Measurements from ENCODE around the gene MIPOL1.

The MIPOL1 gene

GRCh38 chr14:37464192-37464858 is 266.6 kb downstream of the MIPOL1 start:
- Histone ChIP-seq H2BK5ac (ENCODE audit: low read length) (no peak overlapping the region), H3K9ac (ENCODE audit: low read length) (no peak overlapping the region), H3K79me1 (ENCODE audit: low read length) (no peaks in the 10 kb centered on the region), H3K18ac (ENCODE audit: low read length) (no peak overlapping the region), H3K4me3 (ENCODE audit: low read length) (no peak overlapping the region), H2AK5ac (ENCODE audit: low read length) (no peak overlapping the region), H2BK120ac (ENCODE audit: low read depth, low read length) (no peak overlapping the region), H3K23ac (ENCODE audit: low read length) (no peak overlapping the region), H2BK15ac (replicated peaks; ENCODE audit: low read depth) (no peak overlapping the region), H3K36me3 (ENCODE audit: control insufficient read depth, insufficient read depth, low read length) (no peaks in the 10 kb centered on the region), H3K4me2 (ENCODE audit: low read length) (no peak overlapping the region), H3K79me2 (ENCODE audit: control insufficient read depth, insufficient read depth, low read length) (no peaks in the 10 kb centered on the region), H3K27me3 (ENCODE audit: insufficient read depth, low read length, poor library complexity) (no peaks in the 10 kb centered on the region), H3K27ac (ENCODE audit: low read depth, low read length) (no peak overlapping the region), H3K4me1 (ENCODE audit: control insufficient read depth, low read depth, low read length) (no peaks in the 10 kb centered on the region), H3K4ac (ENCODE audit: low read depth, low read length) (no peak overlapping the region), H4K8ac (ENCODE audit: low read depth, low read length) (no peak overlapping the region), H3K56ac (ENCODE audit: low read length) (no peak overlapping the region), H4K5ac (ENCODE audit: low read length) (no peak overlapping the region)
- no peak for DNase-seq
- WGBS (ENCODE audit: extremely low coverage, insufficient coverage, low lambda C conversion rate), result no CpG with 5 or more reads among the region's 3 CpGs

GRCh38 chr14:37466003-37466622 is 268.4 kb downstream of the MIPOL1 start:
- Histone ChIP-seq H3K27me3 (ENCODE audit: insufficient read depth, low read length, poor library complexity) (no peaks in the 10 kb centered on the region), H2BK5ac (ENCODE audit: low read length) (no peak overlapping the region), H3K79me2 (ENCODE audit: control insufficient read depth, insufficient read depth, low read length) (no peaks in the 10 kb centered on the region), H4K5ac (ENCODE audit: low read length) (no peak overlapping the region), H4K8ac (ENCODE audit: low read depth, low read length) (no peak overlapping the region), H2AK5ac (ENCODE audit: low read length) (no peak overlapping the region), H3K56ac (ENCODE audit: low read length) (no peak overlapping the region), H2BK15ac (replicated peaks; ENCODE audit: low read depth) (no peak overlapping the region), H3K4ac (ENCODE audit: low read depth, low read length) (no peak overlapping the region), H3K4me1 (ENCODE audit: control insufficient read depth, low read depth, low read length) (no peaks in the 10 kb centered on the region), H3K18ac (ENCODE audit: low read length) (no peak overlapping the region), H3K4me2 (ENCODE audit: low read length) (no peak overlapping the region), H3K9ac (ENCODE audit: low read length) (no peak overlapping the region), H3K79me1 (ENCODE audit: low read length) (no peaks in the 10 kb centered on the region), H3K4me3 (ENCODE audit: low read length) (no peak overlapping the region), H3K36me3 (ENCODE audit: control insufficient read depth, insufficient read depth, low read length) (no peaks in the 10 kb centered on the region), H3K27ac (ENCODE audit: low read depth, low read length) (no peak overlapping the region), H2BK120ac (ENCODE audit: low read depth, low read length) (no peak overlapping the region), H3K23ac (ENCODE audit: low read length) (no peak overlapping the region)
- no peak for DNase-seq

GRCh38 chr14:37466623-37467088 is 268.9 kb downstream of the MIPOL1 start:
- no peak overlapping the region for H2AK5ac ChIP-seq (ENCODE audit: low read length)
- H3K4me1 ChIP-seq (ENCODE audit: control insufficient read depth, low read depth, low read length), result no peaks in the 10 kb centered on the region
- H3K23ac ChIP-seq (ENCODE audit: low read length), result no peak overlapping the region
- no peak overlapping the region for H3K4me3 ChIP-seq (ENCODE audit: low read length)
- H2BK5ac ChIP-seq (ENCODE audit: low read length), result no peak overlapping the region
- no peaks in the 10 kb centered on the region for H3K79me2 ChIP-seq (ENCODE audit: control insufficient read depth, insufficient read depth, low read length)
- no peak overlapping the region for H4K5ac ChIP-seq (ENCODE audit: low read length)
- no peak overlapping the region for H3K18ac ChIP-seq (ENCODE audit: low read length)
- H4K8ac ChIP-seq (ENCODE audit: low read depth, low read length), result no peak overlapping the region
- no peak overlapping the region for H3K4me2 ChIP-seq (ENCODE audit: low read length)
- H3K9ac ChIP-seq (ENCODE audit: low read length), result no peak overlapping the region
- H3K27ac ChIP-seq (ENCODE audit: low read depth, low read length), result no peak overlapping the region
- no peaks in the 10 kb centered on the region for H3K27me3 ChIP-seq (ENCODE audit: insufficient read depth, low read length, poor library complexity)
- no peak overlapping the region for H3K4ac ChIP-seq (ENCODE audit: low read depth, low read length)
- H3K56ac ChIP-seq (ENCODE audit: low read length), result no peak overlapping the region
- no peak overlapping the region for H2BK15ac ChIP-seq (replicated peaks; ENCODE audit: low read depth)
- DNase-seq, result no peak
- H3K79me1 ChIP-seq (ENCODE audit: low read length), result no peaks in the 10 kb centered on the region
- WGBS (ENCODE audit: extremely low coverage, insufficient coverage, low lambda C conversion rate), result no CpG with 5 or more reads among the region's 2 CpGs
- H2BK120ac ChIP-seq (ENCODE audit: low read depth, low read length), result no peak overlapping the region
- H3K36me3 ChIP-seq (ENCODE audit: control insufficient read depth, insufficient read depth, low read length), result no peaks in the 10 kb centered on the region

- H3K56ac ChIP-seq (ENCODE audit: low read length), result no peak overlapping the region
- H3K9ac ChIP-seq (ENCODE audit: low read length), result no peak overlapping the region
- no peak overlapping the region for H2BK120ac ChIP-seq (ENCODE audit: low read depth, low read length)
- no peaks in the 10 kb centered on the region for H3K79me1 ChIP-seq (ENCODE audit: low read length)
- no peak overlapping the region for H3K18ac ChIP-seq (ENCODE audit: low read length)
- no peaks in the 10 kb centered on the region for H3K79me2 ChIP-seq (ENCODE audit: control insufficient read depth, insufficient read depth, low read length)
- no peak overlapping the region for H3K23ac ChIP-seq (ENCODE audit: low read length)
- H3K36me3 ChIP-seq (ENCODE audit: control insufficient read depth, insufficient read depth, low read length), result no peaks in the 10 kb centered on the region
- H3K27me3 ChIP-seq (ENCODE audit: insufficient read depth, low read length, poor library complexity), result no peaks in the 10 kb centered on the region
- H3K4me1 ChIP-seq (ENCODE audit: control insufficient read depth, low read depth, low read length), result no peaks in the 10 kb centered on the region
- H3K4ac ChIP-seq (ENCODE audit: low read depth, low read length), result no peak overlapping the region
- H4K8ac ChIP-seq (ENCODE audit: low read depth, low read length), result no peak overlapping the region
- H3K4me3 ChIP-seq (ENCODE audit: low read length), result no peak overlapping the region
- H3K27ac ChIP-seq (ENCODE audit: low read depth, low read length), result no peak overlapping the region
- H4K5ac ChIP-seq (ENCODE audit: low read length), result no peak overlapping the region
- no peak overlapping the region for H3K4me2 ChIP-seq (ENCODE audit: low read length)
- no peak overlapping the region for H2BK15ac ChIP-seq (replicated peaks; ENCODE audit: low read depth)
- no peak for DNase-seq
- H2AK5ac ChIP-seq (ENCODE audit: low read length), result no peak overlapping the region
- H2BK5ac ChIP-seq (ENCODE audit: low read length), result no peak overlapping the region
Measured at GRCh38 chr14:37469650-37470049, 271.9 kb downstream of the MIPOL1 start.

DNA sequence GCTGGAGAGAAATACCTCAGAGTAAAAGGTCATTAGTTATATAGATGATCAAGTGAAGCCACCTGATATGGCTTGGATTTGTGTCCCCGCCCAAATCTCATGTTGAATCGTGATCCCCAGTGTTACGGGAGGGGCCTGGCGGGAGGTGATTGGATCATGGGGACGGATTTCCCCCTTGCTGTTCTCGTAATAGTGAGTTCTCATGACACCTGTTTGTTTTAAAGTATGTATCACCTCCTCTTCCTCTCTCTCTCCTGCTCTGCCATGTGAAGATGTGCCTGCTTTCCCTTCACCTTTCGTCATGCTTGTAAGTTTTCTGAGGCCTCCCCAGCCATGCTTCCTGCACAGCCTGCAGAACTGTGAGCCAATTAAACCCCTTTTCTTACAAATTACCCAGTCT is 272.5 kb downstream of the MIPOL1 start:
- H2BK120ac ChIP-seq (ENCODE audit: low read depth, low read length), result no peak overlapping the region
- H4K8ac ChIP-seq (ENCODE audit: low read depth, low read length), result no peak overlapping the region
- no peak overlapping the region for H3K9ac ChIP-seq (ENCODE audit: low read length)
- H3K27ac ChIP-seq (ENCODE audit: low read depth, low read length), result no peak overlapping the region
- no peak overlapping the region for H3K23ac ChIP-seq (ENCODE audit: low read length)
- no peak overlapping the region for H2BK5ac ChIP-seq (ENCODE audit: low read length)
- no peaks in the 10 kb centered on the region for H3K36me3 ChIP-seq (ENCODE audit: control insufficient read depth, insufficient read depth, low read length)
- H3K4me3 ChIP-seq (ENCODE audit: low read length), result no peak overlapping the region
- no peaks in the 10 kb centered on the region for H3K27me3 ChIP-seq (ENCODE audit: insufficient read depth, low read length, poor library complexity)
- H2AK5ac ChIP-seq (ENCODE audit: low read length), result no peak overlapping the region
- H3K56ac ChIP-seq (ENCODE audit: low read length), result no peak overlapping the region
- H3K4ac ChIP-seq (ENCODE audit: low read depth, low read length), result no peak overlapping the region
- no peak overlapping the region for H2BK15ac ChIP-seq (replicated peaks; ENCODE audit: low read depth)
- H3K4me1 ChIP-seq (ENCODE audit: control insufficient read depth, low read depth, low read length), result no peaks in the 10 kb centered on the region
- no peaks in the 10 kb centered on the region for H3K79me2 ChIP-seq (ENCODE audit: control insufficient read depth, insufficient read depth, low read length)
- no CpG with 5 or more reads among the region's 7 CpGs for WGBS (ENCODE audit: extremely low coverage, insufficient coverage, low lambda C conversion rate)
- H3K4me2 ChIP-seq (ENCODE audit: low read length), result no peak overlapping the region
- no peak overlapping the region for H3K18ac ChIP-seq (ENCODE audit: low read length)
- H3K79me1 ChIP-seq (ENCODE audit: low read length), result no peaks in the 10 kb centered on the region
- H4K5ac ChIP-seq (ENCODE audit: low read length), result no peak overlapping the region
- no peak for DNase-seq

- H3K4me3 ChIP-seq (ENCODE audit: low read length), result no peak overlapping the region
- H3K79me2 ChIP-seq (ENCODE audit: control insufficient read depth, insufficient read depth, low read length), result no peaks in the 10 kb centered on the region
- H3K23ac ChIP-seq (ENCODE audit: low read length), result no peak overlapping the region
- H2BK120ac ChIP-seq (ENCODE audit: low read depth, low read length), result no peak overlapping the region
- DNase-seq, result peak; percentile 26
- H3K4ac ChIP-seq (ENCODE audit: low read depth, low read length), result no peak overlapping the region
- no peak overlapping the region for H3K27ac ChIP-seq (ENCODE audit: low read depth, low read length)
- H3K4me1 ChIP-seq (ENCODE audit: control insufficient read depth, low read depth, low read length), result no peaks in the 10 kb centered on the region
- no peaks in the 10 kb centered on the region for H3K79me1 ChIP-seq (ENCODE audit: low read length)
- H3K18ac ChIP-seq (ENCODE audit: low read length), result no peak overlapping the region
- H3K36me3 ChIP-seq (ENCODE audit: control insufficient read depth, insufficient read depth, low read length), result no peaks in the 10 kb centered on the region
- no peak overlapping the region for H2BK5ac ChIP-seq (ENCODE audit: low read length)
- H3K56ac ChIP-seq (ENCODE audit: low read length), result no peak overlapping the region
- no peak overlapping the region for H4K8ac ChIP-seq (ENCODE audit: low read depth, low read length)
- no peaks in the 10 kb centered on the region for H3K27me3 ChIP-seq (ENCODE audit: insufficient read depth, low read length, poor library complexity)
- no peak overlapping the region for H2BK15ac ChIP-seq (replicated peaks; ENCODE audit: low read depth)
- H3K9ac ChIP-seq (ENCODE audit: low read length), result no peak overlapping the region
- H4K5ac ChIP-seq (ENCODE audit: low read length), result no peak overlapping the region
- no peak overlapping the region for H2AK5ac ChIP-seq (ENCODE audit: low read length)
- H3K4me2 ChIP-seq (ENCODE audit: low read length), result no peak overlapping the region
- WGBS (ENCODE audit: extremely low coverage, insufficient coverage, low lambda C conversion rate), result no CpG with 5 or more reads among the region's 4 CpGs
Measured at GRCh38 chr14:37472906-37473305, 275.2 kb downstream of the MIPOL1 start.

Data from mesendoderm (in vitro differentiated cells).